Body of pancreas (tissue), 4 donors: Measurements from ENCODE around the gene CDH22.

ENCODE experiments used
- CTCF ChIP-seq, 7 experiments: fragments of 450-650 bp in 4 of 7; fragments of 200-600 bp in 3 of 7; sonication (generic) in 3 of 7; IDR thresholded peaks; one replicate each; pipeline ENCODE4 v1.5.1; 2016 to 2019; ENCODE audit warnings: antibody characterized with exemption in 7 of 7
- POLR2A ChIP-seq, 3 donors: fragments of 450-650 bp; IDR thresholded peaks; one replicate each; pipeline ENCODE4 v1.6.1; 2016; ENCODE audit warnings: antibody characterized with exemption in 3 of 3, mild to moderate bottlenecking in 2 of 3

GRCh38 chr20:46306743-46307138, 1.6 kb downstream of the CDH22 start:
- TF ChIP-seq CTCF (IDR thresholded peaks at IDR 0.05) (no peak), POLR2A (IDR thresholded peaks at IDR 0.05) (no peak)
